HepG2 (cell line): ENCODE measurements around the gene EEF1A1. TPM values are rescaled to one million over a fixed set of nuclear protein-coding genes. Genes with fewer than 3 reads are reported as not detected.

Source experiments
- ATF4 ChIP-seq, 2 experiments: fragments of 450-650 bp in 1 of 2; sonication (generic) in 1 of 2; formaldehyde crosslinking; IDR thresholded peaks; 2 replicates each; pipeline versions ENCODE4 v1.5.0 to v1.8.0; 2020 to 2022; ENCODE audit warnings: mild to moderate bottlenecking in 1 of 2, missing genetic modification reagents in 1 of 2
- CREM ChIP-seq, 2 experiments: sonication (generic) in 1 of 2; formaldehyde crosslinking in 1 of 2; IDR thresholded peaks; 2 replicates each; pipeline versions ENCODE4 v1.4.0 to v1.6.1; 2016 to 2020; ENCODE audit warnings: antibody characterized with exemption in 1 of 2, mild to moderate bottlenecking in 1 of 2, missing genetic modification reagents in 1 of 2
- FLYWCH1 ChIP-seq: sonication (generic); formaldehyde crosslinking; IDR thresholded peaks from 2 replicates; pipeline ENCODE4 v1.8.1; 2023; ENCODE audit warnings: mild to moderate bottlenecking, missing genetic modification reagents
- JDP2 ChIP-seq: sonication (generic); formaldehyde crosslinking; IDR thresholded peaks from 2 replicates; pipeline ENCODE4 v1.8.1; 2022; ENCODE audit warnings: missing genetic modification reagents, borderline replicate concordance
- PAF1 ChIP-seq: IDR thresholded peaks from 2 replicates; pipeline ENCODE4 v1.6.1; 2016; ENCODE audit warnings: missing genetic modification reagents, missing compliant biosample characterization
- POLR2AphosphoS5 ChIP-seq: IDR thresholded peaks from 2 replicates; pipeline ENCODE4 v1.6.1; 2012; ENCODE audit warnings: low read depth, low read length
- RBFOX2 ChIP-seq: fragments of 200-400 bp; formaldehyde crosslinking; IDR thresholded peaks from 2 replicates; pipeline ENCODE4 v1.6.1; 2017; ENCODE audit warnings: low read depth, mild to moderate bottlenecking, low read length
- RBM39 ChIP-seq: fragments of 200-400 bp; formaldehyde crosslinking; IDR thresholded peaks from one replicate; pipeline ENCODE4 v1.6.1; 2018; ENCODE audit warnings: antibody characterized with exemption, mild to moderate bottlenecking, low read depth, low read length; ENCODE audit not compliant: poor library complexity, severe bottlenecking
- SAP130 ChIP-seq: IDR thresholded peaks from 2 replicates; pipeline ENCODE4 v1.6.1; 2016; ENCODE audit warnings: low read depth
- SCMH1 ChIP-seq: sonication (generic); formaldehyde crosslinking; IDR thresholded peaks from 2 replicates; pipeline ENCODE4 v1.9.0; 2021; ENCODE audit warnings: missing genetic modification reagents, mild to moderate bottlenecking, borderline replicate concordance
- SNRNP70 ChIP-seq: fragments of 200-400 bp; formaldehyde crosslinking; IDR thresholded peaks from 2 replicates; pipeline ENCODE4 v1.6.1; 2017; ENCODE audit warnings: mild to moderate bottlenecking, low read depth, low read length, moderate library complexity
- SOX13 ChIP-seq, 3 experiments: fragments of 450-650 bp in 1 of 3; sonication (generic) in 1 of 3; formaldehyde crosslinking in 1 of 3; IDR thresholded peaks in 2 of 3; conservative IDR thresholded peaks in 1 of 3; 2 replicates each; pipeline versions ENCODE4 v1.5.0 to v1.6.1; 2016 to 2020; ENCODE audit warnings: antibody characterized with exemption in 1 of 3, mild to moderate bottlenecking in 1 of 3, missing compliant biosample characterization in 1 of 3, missing genetic modification reagents in 1 of 3, moderate library complexity in 1 of 3
- SPEN ChIP-seq: sonication (generic); formaldehyde crosslinking; IDR thresholded peaks from 2 replicates; pipeline ENCODE4 v1.5.1; 2020; ENCODE audit warnings: low read depth, mild to moderate bottlenecking, missing genetic modification reagents
- TFDP1 ChIP-seq: IDR thresholded peaks from 2 replicates; pipeline ENCODE4 v1.6.1; 2016; ENCODE audit warnings: missing compliant biosample characterization, missing genetic modification reagents, borderline replicate concordance
- ZBTB20 ChIP-seq: sonication (generic); formaldehyde crosslinking; IDR thresholded peaks from 2 replicates; pipeline ENCODE4 v1.8.1; 2023; ENCODE audit warnings: missing genetic modification reagents, low read depth, mild to moderate bottlenecking, borderline replicate concordance
- ZNF367 ChIP-seq: sonication (generic); formaldehyde crosslinking; IDR thresholded peaks from 2 replicates; pipeline ENCODE4 v1.4.0; 2020; ENCODE audit warnings: missing genetic modification reagents, borderline replicate concordance
- ZNF724P ChIP-seq: sonication (generic); formaldehyde crosslinking; IDR thresholded peaks from 2 replicates; pipeline ENCODE4 v1.8.0; 2022; ENCODE audit warnings: missing genetic modification reagents, borderline replicate concordance
- ZNF75D ChIP-seq: sonication (generic); formaldehyde crosslinking; IDR thresholded peaks from 2 replicates; pipeline ENCODE4 v1.8.1; 2023; ENCODE audit warnings: missing genetic modification reagents, mild to moderate bottlenecking, borderline replicate concordance
- polyA plus RNA-seq, 8 experiments: library from polyadenylated mRNA; depleted of rRNA in 3 of 8; stranded (reverse) in 7 of 8; unstranded in 1 of 8; fragments of >200 nt; fragmentation: Illumina TruSeq in 4 of 8; extraction: Trizol in 4 of 8; gene quantifications; 2 replicates each; pipeline versions ENCODE4 v1.2.1 to v1.2.3, GENCODE V29; 2011 to 2016; ENCODE audit warnings: low read depth in 4 of 8, missing spikeins in 1 of 8, mixed read lengths in 1 of 8; ENCODE audit not compliant: insufficient read depth in 1 of 8
- total RNA-seq, 5 experiments: library from RNA; depleted of rRNA; stranded (reverse); fragments of >200 nt; fragmentation: Illumina TruSeq; extraction: Trizol; gene quantifications; 2 replicates each; pipeline ENCODE4 v1.2.3, GENCODE V29; 2016; ENCODE audit warnings: low read depth in 1 of 5
- TF ChIP-seq, protein P1 (sequence below): sonication (generic); formaldehyde crosslinking; IDR thresholded peaks from 2 replicates; pipeline ENCODE4 v1.4.0; 2020; ENCODE audit warnings: missing genetic modification reagents, borderline replicate concordance
- TF ChIP-seq, protein P2 (sequence below): sonication (generic); formaldehyde crosslinking; IDR thresholded peaks from 2 replicates; pipeline ENCODE4 v1.5.0; 2020; ENCODE audit warnings: missing genetic modification reagents

EEF1A1 gene
- total and polyA plus RNA-seq, 2 of the 13 experiments (the other 11 are each of a cell fraction or from before 2014, with no cell fraction given), result 13,726 to 17,172 TPM

- TF ChIP-seq SOX13 (IDR thresholded peaks at IDR 0.05), result no peak
- TF ChIP-seq SOX13 (CRISPR knock-in tag; conservative IDR thresholded peaks at IDR 0.05 in 1 of 2, IDR thresholded peaks at IDR 0.05 in 1 of 2), result peak in 1 of 2 experiments; percentile 72; a peak in 1 of 4 replicates
- TF ChIP-seq ATF4 (CRISPR knock-in tag; IDR thresholded peaks at IDR 0.05), result no peak
- no peak for TF ChIP-seq FLYWCH1 (CRISPR knock-in tag)
- no peak for TF ChIP-seq ZNF724P (CRISPR knock-in tag)
- no peak for TF ChIP-seq RBM39
- TF ChIP-seq, protein P1, sequence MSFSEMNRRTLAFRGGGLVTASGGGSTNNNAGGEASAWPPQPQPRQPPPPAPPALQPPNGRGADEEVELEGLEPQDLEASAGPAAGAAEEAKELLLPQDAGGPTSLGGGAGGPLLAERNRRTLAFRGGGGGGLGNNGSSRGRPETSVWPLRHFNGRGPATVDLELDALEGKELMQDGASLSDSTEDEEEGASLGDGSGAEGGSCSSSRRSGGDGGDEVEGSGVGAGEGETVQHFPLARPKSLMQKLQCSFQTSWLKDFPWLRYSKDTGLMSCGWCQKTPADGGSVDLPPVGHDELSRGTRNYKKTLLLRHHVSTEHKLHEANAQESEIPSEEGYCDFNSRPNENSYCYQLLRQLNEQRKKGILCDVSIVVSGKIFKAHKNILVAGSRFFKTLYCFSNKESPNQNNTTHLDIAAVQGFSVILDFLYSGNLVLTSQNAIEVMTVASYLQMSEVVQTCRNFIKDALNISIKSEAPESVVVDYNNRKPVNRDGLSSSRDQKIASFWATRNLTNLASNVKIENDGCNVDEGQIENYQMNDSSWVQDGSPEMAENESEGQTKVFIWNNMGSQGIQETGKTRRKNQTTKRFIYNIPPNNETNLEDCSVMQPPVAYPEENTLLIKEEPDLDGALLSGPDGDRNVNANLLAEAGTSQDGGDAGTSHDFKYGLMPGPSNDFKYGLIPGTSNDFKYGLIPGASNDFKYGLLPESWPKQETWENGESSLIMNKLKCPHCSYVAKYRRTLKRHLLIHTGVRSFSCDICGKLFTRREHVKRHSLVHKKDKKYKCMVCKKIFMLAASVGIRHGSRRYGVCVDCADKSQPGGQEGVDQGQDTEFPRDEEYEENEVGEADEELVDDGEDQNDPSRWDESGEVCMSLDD (CRISPR knock-in tag), result no peak
- peak; percentile 93; the same call in 1 of the 2 replicates for TF ChIP-seq PAF1 (CRISPR knock-in tag)
- peak; percentile 76 for TF ChIP-seq POLR2AphosphoS5
- TF ChIP-seq ZNF367 (CRISPR knock-in tag), result no peak
- TF ChIP-seq SCMH1 (CRISPR knock-in tag), result no peak
- 0 out of 2 replicates have a peak, but pooled peaks have one; percentile 15 for TF ChIP-seq SAP130 (CRISPR knock-in tag)
- TF ChIP-seq TFDP1, result no peak
- no peak for TF ChIP-seq SPEN (CRISPR knock-in tag)
- TF ChIP-seq RBFOX2, result peak; percentile 87
- TF ChIP-seq, protein P2, sequence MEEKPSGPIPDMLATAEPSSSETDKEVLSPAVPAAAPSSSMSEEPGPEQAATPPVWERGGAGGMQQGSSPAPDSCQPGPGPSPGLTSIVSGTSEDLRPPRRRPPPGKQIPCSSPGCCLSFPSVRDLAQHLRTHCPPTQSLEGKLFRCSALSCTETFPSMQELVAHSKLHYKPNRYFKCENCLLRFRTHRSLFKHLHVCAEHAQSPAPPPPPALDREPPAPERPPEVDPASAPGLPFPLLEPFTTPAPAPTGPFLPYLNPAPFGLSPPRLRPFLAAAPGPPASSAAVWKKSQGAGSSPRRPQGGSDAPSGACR, result no peak
- TF ChIP-seq CREM (IDR thresholded peaks at IDR 0.05), result no peak
- TF ChIP-seq CREM (CRISPR knock-in tag; IDR thresholded peaks at IDR 0.05), result no peak
- TF ChIP-seq SNRNP70, result 0 out of 2 replicates have a peak, but pooled peaks have one; percentile 15
- TF ChIP-seq ZNF75D (CRISPR knock-in tag), result no peak
- no peak for TF ChIP-seq ZBTB20 (CRISPR knock-in tag)
- no peak for TF ChIP-seq JDP2 (CRISPR knock-in tag)
These were observed 4.0 kb downstream of the EEF1A1 start (continued) for GRCh38 chr6:73516514-73517489.
